ENCODE measurements around the gene ZNF14.
A peak's percentile ranks its signal among the peaks of the same experiment; 100 is the strongest.

Gene ZNF14

GRCh38 chr19:19679176-19680073 is 53.5 kb downstream of the ZNF14 start:
- no peak for TF ChIP-seq CTCF (IDR thresholded peaks at IDR 0.05)

GRCh38 chr19:19677579-19677978 is 55.3 kb downstream of the ZNF14 start:
- TF ChIP-seq CTCF (IDR thresholded peaks at IDR 0.05): no peak

- TF ChIP-seq CTCF (IDR thresholded peaks at IDR 0.05): no peak
These were observed 58.6 kb downstream of the ZNF14 start for GRCh38 chr19:19674315-19674714.

- no peak for TF ChIP-seq CTCF (IDR thresholded peaks at IDR 0.05)
These were observed 60.1 kb downstream of the ZNF14 start for GRCh38 chr19:19672816-19673215.

- TF ChIP-seq CTCF (IDR thresholded peaks at IDR 0.05): no peak
These were observed 62.8 kb downstream of the ZNF14 start for GRCh38 chr19:19670070-19670551.

GRCh38 chr19:19668230-19669012 is 64.5 kb downstream of the ZNF14 start, which contains the start of gene ZNF101:
Gene ZNF101, plus strand, starts transcription at chr19:19668839. Its CDS starts 125 bp downstream, at chr19:19668964.
- no peak for TF ChIP-seq CTCF (IDR thresholded peaks at IDR 0.05)

GRCh38 chr19:19663256-19664120 is 69.4 kb downstream of the ZNF14 start, which contains the start of gene ATP13A1:
Gene ATP13A1, minus strand, starts transcription at chr19:19663676. Its CDS starts 10 bp downstream, at chr19:19663666.
- TF ChIP-seq CTCF (IDR thresholded peaks at IDR 0.05): peak; percentile 37; the same call in 1 of the 2 replicates

All from LNCAP (cell line).